ENCODE results near the gene DDAH1.

DNA sequence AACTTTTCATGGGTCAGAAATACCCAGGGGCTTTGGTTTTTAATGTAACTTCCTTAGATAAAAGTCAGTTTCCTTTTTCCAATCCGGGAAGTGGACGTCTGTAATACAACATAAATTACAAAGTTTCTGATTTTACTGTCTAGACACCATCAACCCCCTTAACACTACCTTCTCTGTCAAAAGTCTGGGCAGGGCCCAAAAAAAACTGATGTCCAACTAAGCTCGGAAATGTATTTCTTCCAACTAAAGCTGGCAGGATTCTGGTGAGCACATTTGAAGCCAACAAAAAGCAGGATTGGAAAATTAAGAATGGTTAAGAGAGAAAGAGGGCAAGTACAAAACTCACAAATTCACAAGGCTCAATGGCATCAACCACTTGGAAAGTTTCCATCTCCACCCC, 24.3 kb downstream of the DDAH1 start:
- no peak for TF ChIP-seq POLR2A (IDR thresholded peaks at IDR 0.05)
- TF ChIP-seq, protein P1, sequence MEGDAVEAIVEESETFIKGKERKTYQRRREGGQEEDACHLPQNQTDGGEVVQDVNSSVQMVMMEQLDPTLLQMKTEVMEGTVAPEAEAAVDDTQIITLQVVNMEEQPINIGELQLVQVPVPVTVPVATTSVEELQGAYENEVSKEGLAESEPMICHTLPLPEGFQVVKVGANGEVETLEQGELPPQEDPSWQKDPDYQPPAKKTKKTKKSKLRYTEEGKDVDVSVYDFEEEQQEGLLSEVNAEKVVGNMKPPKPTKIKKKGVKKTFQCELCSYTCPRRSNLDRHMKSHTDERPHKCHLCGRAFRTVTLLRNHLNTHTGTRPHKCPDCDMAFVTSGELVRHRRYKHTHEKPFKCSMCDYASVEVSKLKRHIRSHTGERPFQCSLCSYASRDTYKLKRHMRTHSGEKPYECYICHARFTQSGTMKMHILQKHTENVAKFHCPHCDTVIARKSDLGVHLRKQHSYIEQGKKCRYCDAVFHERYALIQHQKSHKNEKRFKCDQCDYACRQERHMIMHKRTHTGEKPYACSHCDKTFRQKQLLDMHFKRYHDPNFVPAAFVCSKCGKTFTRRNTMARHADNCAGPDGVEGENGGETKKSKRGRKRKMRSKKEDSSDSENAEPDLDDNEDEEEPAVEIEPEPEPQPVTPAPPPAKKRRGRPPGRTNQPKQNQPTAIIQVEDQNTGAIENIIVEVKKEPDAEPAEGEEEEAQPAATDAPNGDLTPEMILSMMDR (IDR thresholded peaks at IDR 0.05) = no peak

Measured in breast epithelium (tissue), 3 donors.